Measurements from ENCODE around the gene ACRBP.

GRCh38 chr12:6688999-6689882, 42.0 kb upstream of the ACRBP start, which contains the start of gene ZNF384:
- TF ChIP-seq POLR2AphosphoS5 (IDR thresholded peaks at IDR 0.05) (peak; percentile 20 to 62 (median 56)), POLR2A (IDR thresholded peaks at IDR 0.05) (peak; percentile 72), CTCF (IDR thresholded peaks at IDR 0.05) (peak in 4 of 5 experiments; percentile 29 to 60 (median 45))

All from transverse colon (tissue), 4 donors.